Central memory CD8-positive, alpha-beta T cell (primary cell): ENCODE measurements around the gene LRP1.
"Not testable (repeated sequence)": the region's sequence is repeated elsewhere in the genome, so short reads cannot be mapped to it uniquely, and the experiment has no call there.

Experiments
- ATAC-seq: fragments of 150-1000 bp; cut with Tn5 transposase; replicated peaks from 2 replicates; pipeline ENCODE4 v1.10.0; 2022; ENCODE audit warnings: mild to moderate bottlenecking, moderate FRiP score, moderate number of reproducible peaks; ENCODE audit not compliant: poor library complexity, severe bottlenecking; ENCODE audit errors: extremely low read depth
- DNase-seq, 2 donors: peaks; one replicate each; pipeline ENCODE4 v3.0.0; 2021; ENCODE audit warnings: low spot score in 2 of 2
- H3K27ac Mint-ChIP-seq: one replicate; pipeline ENCODE4 v1.8.0; 2022; ENCODE audit warnings: low read depth, mild to moderate bottlenecking, moderate library complexity, mixed read lengths
- H3K27me3 Mint-ChIP-seq: one replicate; pipeline ENCODE4 v1.8.0; 2022; ENCODE audit warnings: mixed read lengths
- H3K36me3 Mint-ChIP-seq: one replicate; pipeline ENCODE4 v1.8.0; 2022; ENCODE audit warnings: mild to moderate bottlenecking, moderate library complexity, mixed read lengths; ENCODE audit not compliant: insufficient read depth
- H3K4me1 Mint-ChIP-seq: one replicate; pipeline ENCODE4 v1.8.0; 2022; ENCODE audit warnings: mixed read lengths
- H3K4me3 Mint-ChIP-seq: one replicate; pipeline ENCODE4 v1.8.0; 2022; ENCODE audit warnings: mild to moderate bottlenecking, moderate library complexity, mixed read lengths
- H3K9me3 Mint-ChIP-seq: one replicate; pipeline ENCODE4 v1.8.0; 2022; ENCODE audit warnings: mixed read lengths

The LRP1 gene

GRCh38 chr12:57110104-57111030, 17.9 kb upstream of the LRP1 start:
- peak; percentile 44 to 47 for DNase-seq
- no peaks in the 10 kb centered on the region for H3K9me3 Mint-ChIP-seq
- ATAC-seq: peak; percentile 35
- peak overlapping the region; percentile 92 for H3K27ac Mint-ChIP-seq
- peak overlapping the region; percentile 90 for H3K4me3 Mint-ChIP-seq
- H3K36me3 Mint-ChIP-seq: peaks cover 28% of the 10 kb centered on the region
- H3K27me3 Mint-ChIP-seq: no peaks in the 10 kb centered on the region
- H3K4me1 Mint-ChIP-seq: peaks cover 55% of the 10 kb centered on the region

GRCh38 chr12:57111031-57111734, 17.1 kb upstream of the LRP1 start, which contains the start of gene STAT6:
TSS of gene STAT6 (minus strand) at chr12:57111362. CDS start at chr12:57108278, 3,084 bp downstream.
- Mint-ChIP-seq H3K4me3 (peak within 1 kb of the TSS; percentile 90), H3K9me3 (no peaks in the 10 kb centered on the region), H3K4me1 (peaks cover 52% of the 10 kb centered on the region), H3K27ac (peak within 1 kb of the TSS; percentile 92), H3K36me3 (peaks cover 25% of the 10 kb centered on the region), H3K27me3 (no peaks in the 10 kb centered on the region)
- DNase-seq: peak; percentile 62 to 83
- peak; percentile 77 for ATAC-seq

DNA sequence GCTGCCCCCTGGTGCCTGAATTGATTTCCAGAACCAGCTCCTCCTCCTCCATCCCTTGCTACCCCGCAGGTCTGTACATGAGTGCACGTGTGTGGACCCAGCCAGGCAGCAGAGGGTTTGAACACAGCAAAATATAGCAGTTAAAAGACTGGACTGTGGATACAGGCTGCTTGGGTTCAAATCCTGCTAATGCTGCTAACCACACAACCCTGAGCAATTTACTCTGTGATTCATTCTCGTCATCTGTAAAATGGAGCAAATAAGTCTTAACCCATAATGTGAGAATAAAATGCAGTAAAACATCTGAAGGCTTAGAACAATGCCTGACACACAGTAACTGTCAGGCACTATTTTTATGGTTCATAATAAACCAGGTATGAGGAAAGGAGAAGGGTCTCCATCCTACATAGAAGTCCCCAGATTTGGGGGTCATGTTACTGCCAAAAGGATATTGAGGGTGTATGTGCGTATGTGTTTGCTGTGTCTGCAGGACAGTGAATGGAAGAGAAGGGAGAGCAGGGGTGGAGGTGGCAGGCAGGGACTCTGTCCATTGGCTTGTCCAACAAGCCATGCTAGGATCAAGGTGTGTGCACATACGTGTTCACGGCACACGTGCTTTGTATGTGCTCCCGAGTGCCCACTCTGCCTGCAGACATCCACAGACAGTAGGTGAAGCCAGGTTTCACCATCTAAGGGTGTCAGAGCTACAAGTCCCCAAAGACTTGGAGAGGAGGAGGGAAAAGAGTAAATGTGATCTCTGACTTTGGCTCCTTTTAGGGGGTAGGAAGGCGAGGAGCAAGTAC, 15.6 kb upstream of the LRP1 start:
- ATAC-seq (no peak), DNase-seq (no peak)
- Mint-ChIP-seq H3K27ac (peak overlapping the region; percentile 92), H3K36me3 (peaks cover 21% of the 10 kb centered on the region), H3K27me3 (no peaks in the 10 kb centered on the region), H3K9me3 (no peaks in the 10 kb centered on the region), H3K4me3 (peak overlapping the region; percentile 90), H3K4me1 (peaks cover 38% of the 10 kb centered on the region)

- Mint-ChIP-seq H3K4me1 (peaks cover 11% of the 10 kb centered on the region), H3K9me3 (no peaks in the 10 kb centered on the region), H3K36me3 (peaks cover 9% of the 10 kb centered on the region), H3K4me3 (no peak overlapping the region), H3K27me3 (no peaks in the 10 kb centered on the region), H3K27ac (no peak overlapping the region)
- ATAC-seq (no peak), DNase-seq (no peak)
Observed at GRCh38 chr12:57116580-57117281, 11.6 kb upstream of the LRP1 start.

- Mint-ChIP-seq H3K4me3 (no peak overlapping the region), H3K4me1 (no peaks in the 10 kb centered on the region), H3K27ac (no peak overlapping the region), H3K36me3 (no peaks in the 10 kb centered on the region), H3K9me3 (no peaks in the 10 kb centered on the region), H3K27me3 (no peaks in the 10 kb centered on the region)
- ATAC-seq (no peak), DNase-seq (no peak)
Observed at GRCh38 chr12:57118711-57119271, 9.5 kb upstream of the LRP1 start.

GRCh38 chr12:57119294-57120085, 8.8 kb upstream of the LRP1 start:
- no peak overlapping the region for H3K27ac Mint-ChIP-seq
- DNase-seq: no peak
- H3K9me3 Mint-ChIP-seq: no peaks in the 10 kb centered on the region
- no peaks in the 10 kb centered on the region for H3K36me3 Mint-ChIP-seq
- no peak for ATAC-seq
- no peak overlapping the region for H3K4me3 Mint-ChIP-seq
- H3K4me1 Mint-ChIP-seq: peaks cover 5% of the 10 kb centered on the region
- no peaks in the 10 kb centered on the region for H3K27me3 Mint-ChIP-seq

GRCh38 chr12:57120718-57121117, 7.6 kb upstream of the LRP1 start:
- DNase-seq, H3K36me3 Mint-ChIP-seq, ATAC-seq, H3K27ac Mint-ChIP-seq, H3K4me1 Mint-ChIP-seq, H3K27me3 Mint-ChIP-seq, H3K4me3 Mint-ChIP-seq, H3K9me3 Mint-ChIP-seq: not testable (repeated sequence)

DNA sequence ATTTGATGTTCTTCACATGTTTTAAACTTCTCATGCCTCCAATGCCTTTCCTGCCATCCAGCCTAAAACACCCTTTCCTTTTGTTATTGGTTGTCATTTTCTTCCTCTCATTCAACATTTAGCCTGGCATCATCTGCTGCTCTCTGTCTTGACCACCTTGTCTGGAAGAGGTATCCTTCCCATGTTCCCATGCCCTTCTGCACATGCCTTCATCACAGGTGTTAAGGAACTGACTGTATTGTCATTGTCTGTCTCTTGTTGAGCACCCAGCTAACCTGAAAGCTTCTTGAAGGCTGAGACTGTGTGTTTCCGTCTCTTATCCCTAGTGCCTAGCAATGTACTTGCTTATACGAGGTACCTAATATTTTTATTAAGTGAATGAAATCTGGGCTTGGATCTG, 4.5 kb upstream of the LRP1 start:
- Mint-ChIP-seq H3K27me3 (no peaks in the 10 kb centered on the region), H3K4me1 (peaks cover 6% of the 10 kb centered on the region), H3K36me3 (peaks cover 5% of the 10 kb centered on the region), H3K4me3 (no peak overlapping the region), H3K9me3 (no peaks in the 10 kb centered on the region), H3K27ac (no peak overlapping the region)
- DNase-seq: no peak
- no peak for ATAC-seq

DNA sequence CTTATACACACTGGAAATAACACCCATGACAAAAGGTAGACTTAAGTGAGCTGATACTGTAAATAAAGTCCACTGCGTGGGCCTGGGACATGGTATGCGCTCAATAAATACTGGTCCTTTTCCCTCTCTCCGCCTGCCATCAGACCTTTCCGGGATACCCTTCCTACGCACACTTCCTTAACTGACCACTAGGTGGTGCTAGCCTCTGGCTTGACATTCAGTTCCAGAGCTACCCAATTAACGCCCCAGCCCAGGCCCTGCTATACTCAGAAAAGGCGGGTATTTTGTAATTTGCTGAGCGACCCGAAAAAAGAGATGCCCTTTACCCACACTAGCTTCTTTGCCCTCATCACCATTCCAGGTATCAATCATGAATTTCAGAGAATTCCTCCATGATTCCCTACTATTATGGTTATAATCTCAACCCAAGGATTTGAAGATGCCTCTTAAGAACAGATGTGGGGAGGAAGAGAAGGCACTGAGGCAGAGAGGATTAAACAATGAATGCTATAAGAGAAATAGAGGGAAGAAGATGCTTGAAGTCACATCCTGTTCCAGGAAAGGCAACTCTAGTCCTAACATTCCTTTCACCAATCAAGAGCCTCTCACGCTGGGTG, 3.9 kb upstream of the LRP1 start:
- Mint-ChIP-seq H3K27ac (no peak overlapping the region), H3K4me1 (peaks cover 6% of the 10 kb centered on the region), H3K4me3 (no peak overlapping the region), H3K9me3 (no peaks in the 10 kb centered on the region), H3K36me3 (peaks cover 5% of the 10 kb centered on the region), H3K27me3 (no peaks in the 10 kb centered on the region)
- DNase-seq (peak; percentile 60 to 66), ATAC-seq (peak; percentile 52)

DNA sequence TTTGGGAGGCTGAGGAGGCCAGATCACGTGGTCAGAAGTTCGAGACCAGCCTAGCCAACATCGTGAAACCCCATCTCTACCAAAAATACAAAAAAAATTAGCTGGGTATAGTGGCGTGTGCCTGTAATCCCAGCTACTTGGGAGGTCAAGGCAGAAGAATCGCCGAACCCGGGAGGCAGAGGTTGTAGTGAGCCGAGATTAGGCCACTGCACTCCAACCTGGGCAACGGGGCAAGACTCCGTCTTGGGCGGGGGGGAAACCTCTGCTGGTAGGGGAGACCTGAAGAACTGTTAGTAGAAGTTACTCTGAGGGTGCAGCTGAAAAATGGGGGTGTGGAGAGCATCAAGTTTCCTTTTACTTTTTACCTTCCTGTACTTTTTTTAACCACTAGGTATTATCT, 2.2 kb upstream of the LRP1 start:
- DNase-seq (no peak), ATAC-seq (no peak)
- peaks cover 6% of the 10 kb centered on the region for H3K4me1 Mint-ChIP-seq
- H3K4me3 Mint-ChIP-seq: peak overlapping the region; percentile 7
- no peak overlapping the region for H3K27ac Mint-ChIP-seq
- H3K27me3 Mint-ChIP-seq: peaks cover 12% of the 10 kb centered on the region
- peaks cover 5% of the 10 kb centered on the region for H3K36me3 Mint-ChIP-seq
- H3K9me3 Mint-ChIP-seq: no peaks in the 10 kb centered on the region

- Mint-ChIP-seq H3K9me3 (no peaks in the 10 kb centered on the region), H3K27me3 (peaks cover 14% of the 10 kb centered on the region)
Observed at GRCh38 chr12:57126561-57126960, 1.7 kb upstream of the LRP1 start.

More at GRCh38 chr12:57126561-57126960, 1.7 kb upstream of the LRP1 start:
- H3K4me3 Mint-ChIP-seq: peak overlapping the region; percentile 84
- peaks cover 6% of the 10 kb centered on the region for H3K4me1 Mint-ChIP-seq
- no peak for DNase-seq
- ATAC-seq: no peak
- peaks cover 5% of the 10 kb centered on the region for H3K36me3 Mint-ChIP-seq
- no peak overlapping the region for H3K27ac Mint-ChIP-seq
